NK-92 (cell line): ENCODE measurements around the gene NOC2L.

Experiments used
- DNase-seq: peaks from one replicate; lab custom pipeline; 2025; ENCODE audit not compliant: unreplicated experiment; lab: John Stamatoyannopoulos, UW

The NOC2L gene

GRCh38 chr1:975896-976683 lies 17.0 kb upstream of the NOC2L start:
- no peak for DNase-seq

- no peak for DNase-seq
Measured at GRCh38 chr1:975365-975764, 16.3 kb upstream of the NOC2L start.

- DNase-seq: no peak
Measured at GRCh38 chr1:974687-975328, 15.8 kb upstream of the NOC2L start.

- DNase-seq: no peak
Measured at GRCh38 chr1:974293-974640, 15.2 kb upstream of the NOC2L start.

GRCh38 chr1:973459-974292 lies 14.6 kb upstream of the NOC2L start:
- no peak for DNase-seq

- no peak for DNase-seq
Measured at GRCh38 chr1:972726-973458, 13.8 kb upstream of the NOC2L start.

- DNase-seq: no peak
Measured at GRCh38 chr1:971751-972506, 12.9 kb upstream of the NOC2L start.

- DNase-seq: no peak
Measured at GRCh38 chr1:970973-971730, 12.1 kb upstream of the NOC2L start.

- no peak for DNase-seq
Measured at GRCh38 chr1:970242-970972, 11.4 kb upstream of the NOC2L start.

- DNase-seq: no peak
Measured at GRCh38 chr1:969260-969855, 10.3 kb upstream of the NOC2L start.

- no peak for DNase-seq
Measured at GRCh38 chr1:967466-968343, 8.6 kb upstream of the NOC2L start.

GRCh38 chr1:966704-967300 lies 7.7 kb upstream of the NOC2L start:
- DNase-seq: no peak

GRCh38 chr1:966135-966703 lies 7.2 kb upstream of the NOC2L start, which contains the start of gene PLEKHN1:
TSS of gene PLEKHN1 (plus strand) at chr1:966482. CDS start at chr1:966532, 50 bp downstream.
- no peak for DNase-seq

- DNase-seq: no peak
Measured at GRCh38 chr1:965526-966134, 6.6 kb upstream of the NOC2L start.

- no peak for DNase-seq
Measured at GRCh38 chr1:964691-965525, 5.9 kb upstream of the NOC2L start.
